ENCODE results near the gene POPDC3. TPM values are rescaled to one million over a fixed set of nuclear protein-coding genes. Genes with fewer than 3 reads are reported as not detected.

Gene POPDC3
- total RNA-seq, 1 donor from 2014 or later: 0.58 TPM

GRCh38 chr6:105192707-105193465 is 13.1 kb upstream of the POPDC3 start:
- Histone ChIP-seq H3K27me3 (ENCODE audit: control insufficient read depth, insufficient read depth, low read length) (no peaks in the 10 kb centered on the region), H3K4me3 (ENCODE audit: low read depth, low read length) (no peak overlapping the region), H3K36me3 (ENCODE audit: control insufficient read depth, insufficient read depth, low read length) (no peaks in the 10 kb centered on the region)
- no peak for DNase-seq (ENCODE audit: low read depth)
- TF ChIP-seq CTCF (IDR thresholded peaks at IDR 0.05; ENCODE audit: insufficient read depth, low read length, poor library complexity, severe bottlenecking): no peak

DNA sequence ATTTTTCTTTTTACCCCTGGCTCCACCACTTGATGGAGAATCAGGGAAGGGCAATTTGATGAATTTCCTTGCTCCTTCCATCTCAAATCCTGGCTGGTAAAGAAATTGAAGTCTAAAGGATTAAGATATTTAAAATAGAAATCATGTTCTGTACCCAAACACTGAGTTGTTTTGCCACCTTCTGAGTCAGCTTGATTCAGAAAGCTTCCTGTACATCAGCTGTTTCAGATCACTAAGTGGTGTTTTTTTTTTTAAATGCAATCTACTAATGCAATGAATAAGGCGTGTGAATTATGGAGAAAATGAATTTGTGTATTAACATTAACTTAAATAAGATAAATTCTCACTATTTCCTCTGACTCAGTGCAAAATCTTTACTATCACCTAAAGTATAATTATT is 11.5 kb upstream of the POPDC3 start:
- Histone ChIP-seq H3K36me3 (ENCODE audit: control insufficient read depth, insufficient read depth, low read length) (no peaks in the 10 kb centered on the region), H3K27me3 (ENCODE audit: control insufficient read depth, insufficient read depth, low read length) (no peaks in the 10 kb centered on the region), H3K4me3 (ENCODE audit: low read depth, low read length) (no peak overlapping the region)
- DNase-seq (ENCODE audit: low read depth): no peak
- TF ChIP-seq CTCF (IDR thresholded peaks at IDR 0.05; ENCODE audit: insufficient read depth, low read length, poor library complexity, severe bottlenecking): no peak

DNA sequence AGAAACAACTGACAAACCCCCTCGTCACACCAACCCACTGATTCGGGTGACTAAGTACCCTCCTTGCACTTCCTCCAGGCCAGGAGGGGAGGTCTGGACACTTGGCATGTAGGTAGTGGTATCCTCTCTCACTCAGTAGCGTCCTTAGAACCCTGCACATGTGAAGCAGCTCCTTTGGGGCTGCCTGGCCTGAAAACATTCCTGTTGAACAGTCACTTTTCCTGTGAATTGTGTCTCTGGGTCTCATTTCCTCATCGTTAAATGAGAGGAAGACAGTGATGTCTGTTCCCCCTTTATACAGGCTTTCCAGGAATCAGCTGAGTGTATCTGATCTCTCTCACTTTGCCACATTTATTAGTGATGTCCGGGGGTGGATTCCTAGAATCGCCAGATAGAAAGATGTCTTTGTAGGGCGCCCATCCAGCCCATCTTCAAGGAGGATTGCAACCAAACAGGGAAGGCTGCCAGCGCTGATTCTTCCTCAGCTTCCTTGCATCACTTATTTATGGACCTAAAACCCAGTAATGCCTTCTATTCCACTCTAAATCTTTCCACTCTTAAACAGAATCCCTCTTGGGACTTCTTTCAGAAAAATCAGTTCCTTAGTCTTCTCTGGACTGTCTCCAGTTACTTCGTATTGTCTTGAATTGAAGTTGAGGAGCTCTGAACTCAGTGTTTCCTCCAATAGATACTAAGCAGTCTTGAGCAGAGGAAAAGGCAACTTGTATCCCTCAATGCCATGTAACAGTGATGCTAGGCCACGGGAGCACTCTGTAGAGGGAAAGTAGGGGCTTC is 9.4 kb upstream of the POPDC3 start:
- no peaks in the 10 kb centered on the region for H3K27me3 ChIP-seq (ENCODE audit: control insufficient read depth, insufficient read depth, low read length)
- no peaks in the 10 kb centered on the region for H3K36me3 ChIP-seq (ENCODE audit: control insufficient read depth, insufficient read depth, low read length)
- no peak for TF ChIP-seq CTCF (IDR thresholded peaks at IDR 0.05; ENCODE audit: insufficient read depth, low read length, poor library complexity, severe bottlenecking)
- DNase-seq (ENCODE audit: low read depth): no peak
- H3K4me3 ChIP-seq (ENCODE audit: low read depth, low read length): no peak overlapping the region

- no peak for DNase-seq (ENCODE audit: low read depth)
- no peaks in the 10 kb centered on the region for H3K36me3 ChIP-seq (ENCODE audit: control insufficient read depth, insufficient read depth, low read length)
- H3K4me3 ChIP-seq (ENCODE audit: low read depth, low read length): no peak overlapping the region
- TF ChIP-seq CTCF (IDR thresholded peaks at IDR 0.05; ENCODE audit: insufficient read depth, low read length, poor library complexity, severe bottlenecking): no peak
- no peaks in the 10 kb centered on the region for H3K27me3 ChIP-seq (ENCODE audit: control insufficient read depth, insufficient read depth, low read length)
These were observed 8.4 kb upstream of the POPDC3 start for GRCh38 chr6:105188251-105188650.

GRCh38 chr6:105186576-105186975 is 6.8 kb upstream of the POPDC3 start:
- DNase-seq (ENCODE audit: low read depth): no peak
- Histone ChIP-seq H3K4me3 (ENCODE audit: low read depth, low read length) (no peak overlapping the region), H3K27me3 (ENCODE audit: control insufficient read depth, insufficient read depth, low read length) (no peaks in the 10 kb centered on the region), H3K36me3 (ENCODE audit: control insufficient read depth, insufficient read depth, low read length) (no peaks in the 10 kb centered on the region)
- no peak for TF ChIP-seq CTCF (IDR thresholded peaks at IDR 0.05; ENCODE audit: insufficient read depth, low read length, poor library complexity, severe bottlenecking)

All from kidney epithelial cell (primary cell).